GM18507 (cell line): Measurements from ENCODE around the gene SRGAP2.
"Not testable (repeated sequence)": the region's sequence is repeated elsewhere in the genome, so short reads cannot be mapped to it uniquely, and the experiment has no call there.

Experiments
- DNase-seq: peaks from one replicate; pipeline ENCODE4 v3.0.0; 2011; ENCODE audit warnings: low read depth; ENCODE audit not compliant: insufficient read length; ENCODE audit errors: extremely low spot score
- FAIRE-seq: peaks from 2 replicates; lab custom pipeline; 2011; peaks lifted over from hg19 to GRCh38; lab: Jason Lieb, UNC

Gene SRGAP2

DNA sequence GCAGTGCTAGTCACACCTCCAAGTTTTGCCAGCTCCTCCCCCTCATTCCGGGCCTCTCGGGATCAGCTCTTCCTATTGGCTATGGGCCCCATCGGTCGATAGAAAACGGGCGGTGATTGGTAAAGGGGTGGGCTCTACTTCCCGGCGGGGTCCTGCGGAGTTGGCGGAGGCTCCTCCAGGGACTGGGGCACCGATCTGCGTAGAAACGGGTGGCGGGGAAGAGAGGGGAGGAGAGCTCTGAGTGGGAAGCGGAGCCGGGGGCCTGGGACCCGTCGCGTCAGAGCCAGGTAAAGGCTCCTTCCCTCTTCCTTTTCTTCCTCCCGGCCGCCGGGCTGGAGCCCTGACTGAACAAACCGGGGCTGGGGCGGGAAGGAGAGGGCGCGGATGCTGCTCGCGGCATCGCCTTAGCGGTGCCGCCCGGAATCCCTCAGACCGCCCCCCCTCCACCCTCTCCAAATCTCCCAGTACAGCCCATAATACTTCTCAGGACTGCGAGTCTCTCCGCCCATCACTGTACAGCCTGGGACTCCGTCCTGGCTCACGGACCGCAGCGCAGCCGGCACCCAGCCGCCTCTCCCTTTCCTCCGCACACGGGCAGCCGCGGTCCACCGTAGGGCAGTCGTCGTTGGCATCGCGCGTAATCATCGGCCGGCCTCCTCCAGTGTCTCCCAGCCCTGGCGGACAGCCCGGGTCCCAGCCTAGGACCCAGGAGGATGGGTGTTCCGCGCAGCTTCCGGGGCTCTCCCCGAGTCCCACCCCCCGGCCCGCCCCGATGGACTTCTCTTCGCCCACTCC, at the start of gene SRGAP2:
Gene SRGAP2 (plus strand): TSS at position 178 of the 795 bp plus-strand sequence. CDS start 2,430 bp downstream, outside the sequence.
- not testable (repeated sequence) for DNase-seq
- FAIRE-seq: peak; percentile 62

DNA sequence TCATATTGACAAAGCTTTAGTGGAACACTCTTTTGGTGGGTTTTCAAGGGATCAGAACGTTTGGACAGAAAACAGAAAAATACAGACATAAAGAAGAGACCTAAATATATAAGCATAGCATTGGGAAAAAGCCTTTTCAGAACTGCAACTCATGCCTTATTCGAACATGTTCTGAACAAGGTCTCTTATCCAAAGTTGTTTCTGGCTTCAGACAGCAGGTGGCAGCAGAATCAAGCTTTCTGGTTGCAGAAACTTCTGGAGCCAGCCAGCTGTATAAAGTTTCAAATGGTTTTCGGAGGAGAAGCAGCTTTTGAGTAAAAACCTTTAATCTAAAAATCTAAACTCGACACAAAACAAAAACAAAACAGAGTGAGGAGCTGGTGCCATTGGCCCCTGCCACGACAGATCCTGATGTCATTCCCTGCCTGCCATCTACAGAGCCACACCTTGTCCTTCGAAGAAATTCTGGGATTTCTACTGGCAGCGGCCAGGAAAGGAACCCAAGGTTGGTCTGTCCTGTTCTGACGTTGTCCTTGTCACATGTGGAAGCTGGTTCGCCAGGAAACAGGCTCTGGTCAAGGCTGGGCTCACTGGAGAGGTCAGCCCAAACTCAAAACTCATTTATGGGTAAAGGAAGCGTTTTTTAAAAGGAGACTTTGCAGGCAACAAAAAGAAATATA, 35.9 kb upstream of the SRGAP2 start:
- FAIRE-seq: not testable (repeated sequence)

DNA sequence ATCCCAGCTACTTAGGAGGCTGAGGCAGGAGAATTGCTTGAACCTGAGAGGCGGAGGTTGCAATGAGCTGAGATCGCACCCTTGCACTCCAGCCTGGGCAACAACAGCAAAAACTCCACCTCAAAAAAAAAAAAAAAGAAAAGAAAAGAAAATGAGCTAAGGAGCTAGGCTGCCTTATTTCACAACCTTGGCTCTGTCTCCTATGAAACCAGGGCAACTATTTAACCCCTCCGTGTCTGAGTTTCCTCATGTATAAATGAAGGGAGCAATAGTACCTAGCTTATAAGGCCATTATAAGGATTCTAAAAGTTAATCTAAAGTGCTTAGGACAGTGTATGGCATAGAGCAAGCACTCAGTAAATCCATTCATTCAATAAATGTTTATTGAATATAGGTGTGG, 33.5 kb upstream of the SRGAP2 start:
- DNase-seq: not testable (repeated sequence)

More for the DNA sequence above, 35.9 kb upstream of the SRGAP2 start:
- DNase-seq: not testable (repeated sequence)

DNA sequence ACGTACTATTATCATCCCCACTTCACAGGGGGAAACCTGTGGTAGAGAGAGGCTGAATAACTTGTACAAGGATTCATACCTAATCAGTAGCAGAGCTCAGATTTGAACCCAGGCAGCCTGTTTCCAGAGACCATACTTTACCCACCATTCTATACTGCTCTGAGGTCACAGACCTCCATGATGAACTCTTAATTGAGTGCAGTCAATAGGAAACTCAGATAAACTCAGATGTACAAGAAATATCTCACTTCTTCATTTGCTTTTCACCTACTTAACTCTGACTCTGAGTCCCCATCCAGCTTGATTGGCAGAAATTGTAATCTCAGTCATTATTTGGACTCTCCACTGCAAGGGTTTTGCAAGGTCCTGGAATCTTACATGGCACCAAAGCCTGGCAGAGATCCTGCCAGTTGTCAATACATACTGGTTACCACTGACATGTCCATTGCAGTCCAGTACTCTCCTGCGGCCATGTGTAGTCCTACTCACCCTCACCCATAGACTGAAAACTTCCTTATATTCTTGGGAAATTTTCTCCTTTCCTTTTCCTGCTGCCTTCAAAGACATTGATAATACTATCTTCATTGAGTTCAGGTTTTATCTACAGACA, 30.1 kb upstream of the SRGAP2 start:
- not testable (repeated sequence) for DNase-seq, FAIRE-seq

More for the DNA sequence above, 33.5 kb upstream of the SRGAP2 start:
- FAIRE-seq: not testable (repeated sequence)

DNA sequence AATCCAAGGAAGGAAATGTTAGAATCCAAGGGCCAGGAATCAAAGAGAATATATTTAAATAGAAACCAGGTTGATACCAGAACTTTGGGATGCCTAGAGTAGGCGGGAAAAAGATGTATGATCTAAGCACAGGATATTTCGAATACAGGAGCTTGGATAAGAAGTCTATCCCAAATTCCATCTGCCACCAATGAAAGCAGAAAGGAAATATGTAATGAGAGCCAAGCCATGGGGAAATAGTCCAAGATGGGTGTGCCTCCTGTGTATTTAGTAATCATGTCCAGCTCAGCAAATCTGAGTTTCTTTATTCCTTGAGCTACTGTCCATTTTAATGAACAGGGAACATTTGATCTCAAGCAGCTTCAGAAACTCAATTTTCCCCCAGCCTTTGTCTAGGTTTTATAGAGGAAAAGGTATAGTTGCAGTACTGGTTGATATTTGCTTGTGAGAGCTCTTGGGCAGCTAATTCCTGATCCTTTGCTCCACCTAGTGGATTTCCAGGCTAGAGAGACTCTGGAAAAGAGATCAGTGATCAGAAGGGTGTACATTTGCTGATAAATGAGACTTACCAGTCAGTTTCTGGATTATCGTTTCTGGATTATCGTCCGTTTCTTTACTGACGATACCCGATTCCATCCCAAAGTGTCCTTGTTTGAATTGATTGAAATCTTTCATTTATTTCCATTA, 29.0 kb upstream of the SRGAP2 start:
- FAIRE-seq, DNase-seq: not testable (repeated sequence)

DNA sequence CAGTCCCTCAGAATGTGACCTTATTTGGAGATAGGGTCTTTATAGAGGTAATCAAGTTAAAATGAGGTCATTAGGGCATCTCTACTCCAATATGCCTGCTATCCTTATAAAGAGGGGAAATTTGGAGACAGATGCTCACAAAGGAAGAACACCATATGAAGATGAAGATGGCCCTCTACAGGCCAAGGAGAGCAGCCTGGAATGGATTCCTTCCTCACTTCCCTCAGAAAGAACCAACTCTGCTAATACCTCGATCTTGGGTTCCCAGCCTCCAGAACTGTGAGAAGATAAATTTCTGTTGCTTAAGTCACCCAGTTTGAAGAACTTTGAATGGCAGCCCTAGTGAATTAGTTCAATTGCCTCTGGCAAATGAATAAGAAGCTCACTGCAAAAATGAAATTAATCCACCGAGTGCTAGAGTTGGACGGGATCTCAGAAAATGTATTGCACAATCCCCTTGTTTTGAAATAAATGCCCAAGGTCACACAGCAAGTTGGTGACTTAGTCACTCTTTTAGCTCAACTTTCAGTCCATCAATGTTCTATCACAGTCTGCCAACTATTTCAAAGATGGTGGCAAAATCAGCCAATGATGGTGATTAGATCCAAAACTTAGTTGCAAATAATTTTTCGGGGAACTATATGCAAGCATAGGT, 27.8 kb upstream of the SRGAP2 start:
- not testable (repeated sequence) for FAIRE-seq

DNA sequence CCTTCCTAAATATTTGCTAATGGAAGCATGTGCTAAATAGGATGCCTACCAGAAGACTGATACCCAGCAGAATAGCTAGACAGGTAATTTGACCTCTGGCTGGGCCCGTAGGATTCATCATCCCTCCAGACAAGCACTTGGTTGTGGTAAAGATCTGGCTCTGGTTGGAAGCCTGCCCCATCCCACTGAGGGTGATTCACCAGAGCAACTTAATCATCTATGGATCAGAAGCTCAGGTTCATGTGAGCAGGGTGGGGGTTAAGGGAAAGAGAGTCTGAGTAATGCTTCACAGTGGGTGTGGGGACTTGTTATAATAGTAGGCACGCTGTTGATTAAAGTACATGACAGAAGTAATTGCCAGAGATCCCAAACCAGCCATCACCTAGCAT, 27.2 kb upstream of the SRGAP2 start:
- FAIRE-seq, DNase-seq: not testable (repeated sequence)

More for the DNA sequence above, 27.8 kb upstream of the SRGAP2 start:
- DNase-seq: not testable (repeated sequence)

DNA sequence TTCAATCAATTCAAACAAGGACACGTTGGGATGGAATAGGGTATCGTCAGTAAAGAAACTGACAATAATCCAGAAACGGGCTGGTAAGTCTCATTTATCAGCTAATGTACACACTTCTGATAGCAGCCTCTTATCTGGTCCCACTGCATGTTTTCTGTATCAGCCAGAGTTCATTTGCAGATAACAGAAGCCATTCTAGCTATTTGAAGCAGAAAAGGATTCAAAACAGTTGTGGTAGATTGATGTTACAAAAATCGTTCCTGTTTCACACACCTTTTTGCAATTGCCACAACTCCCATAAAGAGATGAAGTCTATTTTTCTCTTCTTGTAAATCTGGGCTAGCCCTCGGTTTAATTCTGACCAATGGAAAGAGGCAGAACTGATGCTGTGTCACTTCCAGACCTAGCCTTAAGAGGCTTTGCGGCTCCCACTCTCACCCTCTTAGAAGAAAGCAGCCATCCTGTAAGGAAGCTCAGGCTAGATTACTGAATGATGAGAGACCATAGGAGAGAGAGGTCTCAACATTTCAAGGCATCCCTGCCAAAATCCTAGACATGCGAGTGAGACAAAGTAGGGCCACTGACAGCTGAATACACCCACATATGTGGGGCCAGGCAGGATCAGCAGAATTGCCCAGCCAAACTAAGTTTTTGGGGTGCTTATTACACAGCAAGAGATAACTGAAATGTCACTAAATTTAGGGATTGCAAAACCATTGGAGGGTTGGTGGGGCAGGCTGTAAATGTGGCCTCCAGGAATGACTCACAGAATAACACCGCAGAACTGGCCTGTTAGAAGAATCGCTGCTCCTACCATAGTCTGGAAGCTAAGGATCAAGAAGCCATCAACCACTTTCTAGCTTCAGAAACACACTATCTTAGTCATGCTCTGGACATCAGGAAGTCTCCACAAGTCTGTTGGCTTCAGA, 25.0 kb upstream of the SRGAP2 start:
- DNase-seq, FAIRE-seq: not testable (repeated sequence)

DNA sequence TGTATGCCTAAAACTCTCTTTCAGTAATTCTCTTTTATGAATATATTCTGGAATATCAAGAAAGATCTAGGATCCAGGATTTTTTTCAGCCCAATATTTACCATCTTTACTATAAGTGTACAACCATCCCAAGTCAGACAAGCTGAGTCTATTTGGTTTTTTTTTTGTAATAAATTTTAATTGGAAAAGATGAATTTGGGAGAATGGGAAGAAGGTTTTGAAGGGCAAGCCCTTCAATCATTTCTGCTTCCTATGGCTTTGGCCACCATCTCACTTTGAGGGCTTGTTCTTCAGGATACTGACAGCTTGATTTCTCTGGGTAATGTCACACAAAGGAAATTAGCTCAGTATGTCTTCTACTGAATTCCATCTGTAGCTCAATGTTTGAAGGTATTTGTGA, 23.7 kb upstream of the SRGAP2 start:
- FAIRE-seq, DNase-seq: not testable (repeated sequence)

DNA sequence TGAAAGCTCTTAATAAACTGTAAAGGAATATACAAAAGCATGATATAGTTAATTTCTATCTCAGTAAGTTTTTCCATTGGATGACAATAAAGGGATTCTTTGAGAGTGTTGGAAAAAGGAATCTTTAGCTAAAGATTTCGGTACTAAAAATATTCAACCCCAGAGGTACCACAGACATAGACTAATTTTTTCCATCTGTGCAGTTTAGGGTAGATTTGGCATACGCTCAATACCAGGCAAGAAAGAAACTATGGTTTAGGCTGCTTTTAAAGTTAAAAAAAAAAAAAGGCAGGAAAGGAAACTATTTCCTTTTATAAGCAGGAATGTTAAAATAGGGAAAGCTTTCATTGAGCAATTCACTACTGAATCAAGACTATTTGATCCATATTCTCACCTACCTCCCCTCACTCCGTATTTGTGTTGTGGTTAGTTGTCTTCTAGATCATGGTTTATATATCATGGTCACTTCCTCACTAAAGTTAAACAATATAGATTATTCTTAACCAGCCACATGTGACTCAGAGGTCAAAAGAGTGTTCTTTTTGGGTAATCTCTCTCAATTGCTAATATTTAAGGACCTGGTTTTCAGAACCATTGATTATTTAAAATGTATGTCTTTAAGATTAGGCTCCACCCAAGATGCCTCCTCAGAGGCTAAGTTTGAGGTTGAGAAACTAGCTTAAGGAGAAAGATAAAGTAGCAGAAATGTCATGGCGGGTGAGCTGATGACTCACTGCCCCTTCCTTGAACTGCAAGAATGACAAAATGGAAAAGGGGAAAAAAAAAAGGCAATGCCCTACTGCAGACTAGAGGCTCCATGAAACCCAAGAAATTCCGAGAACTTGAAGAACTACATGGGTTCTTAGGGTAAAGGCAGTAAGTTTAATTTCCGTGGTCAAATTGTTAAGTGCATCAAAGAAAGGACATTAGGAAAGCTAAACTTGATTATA, 20.7 kb upstream of the SRGAP2 start:
- FAIRE-seq: not testable (repeated sequence)

DNA sequence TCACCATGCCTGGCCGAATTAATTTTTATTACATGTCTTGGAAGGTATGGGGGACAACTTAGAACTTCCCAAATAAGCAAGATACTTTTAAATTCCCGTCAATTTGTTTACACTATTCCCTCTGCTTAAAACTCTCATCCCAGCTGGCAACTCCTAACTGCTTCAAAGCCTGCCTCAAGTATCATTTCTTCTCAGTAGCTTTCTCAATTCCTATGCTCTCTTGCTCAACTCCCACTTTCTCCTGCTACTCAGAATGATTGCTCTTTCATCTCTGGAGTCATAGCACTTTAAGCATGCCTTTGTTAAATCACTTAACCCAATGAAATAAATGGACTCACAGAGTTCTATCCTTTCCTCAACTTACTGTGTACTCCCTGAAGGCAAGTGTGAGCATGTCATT, 19.6 kb upstream of the SRGAP2 start:
- not testable (repeated sequence) for DNase-seq, FAIRE-seq

More for the DNA sequence above, 20.7 kb upstream of the SRGAP2 start:
- not testable (repeated sequence) for DNase-seq

DNA sequence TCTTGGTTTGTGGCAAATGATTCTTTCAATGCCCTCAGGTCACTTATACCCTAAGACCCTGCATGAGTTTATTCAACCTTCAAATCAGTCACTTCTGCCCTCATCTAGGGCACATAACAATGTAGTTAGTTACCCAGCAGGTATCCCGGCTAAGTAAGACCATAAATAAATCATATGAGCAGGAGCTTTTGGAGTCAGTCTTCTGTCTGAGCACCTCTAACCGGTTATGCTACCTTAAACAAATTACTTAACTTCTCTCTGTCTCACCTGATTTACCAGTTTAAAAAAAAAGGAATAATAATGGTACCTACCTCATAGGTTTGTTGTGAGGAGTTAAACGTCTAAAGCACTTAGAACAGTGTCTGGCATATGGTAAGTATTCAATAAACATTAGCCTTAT, 17.6 kb upstream of the SRGAP2 start:
- FAIRE-seq, DNase-seq: not testable (repeated sequence)

DNA sequence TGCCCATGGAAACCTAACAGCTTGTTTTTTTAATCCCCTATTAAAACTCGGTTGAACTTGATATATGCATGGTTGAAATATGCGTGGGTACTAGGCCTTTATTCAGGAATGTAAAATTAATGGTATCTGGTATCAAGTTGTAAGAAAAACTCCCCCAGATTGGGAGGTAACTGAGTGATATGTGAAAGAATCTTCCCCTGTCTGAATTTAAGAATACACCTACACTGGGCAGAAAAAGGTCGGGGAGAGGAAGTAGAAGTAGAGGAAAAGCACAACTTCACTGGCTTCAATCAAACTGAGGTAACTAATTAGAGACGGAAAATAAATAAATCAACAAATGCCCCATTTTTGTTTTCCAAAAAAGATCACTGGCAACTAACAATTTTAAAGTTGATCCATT, 16.5 kb upstream of the SRGAP2 start:
- not testable (repeated sequence) for DNase-seq, FAIRE-seq

DNA sequence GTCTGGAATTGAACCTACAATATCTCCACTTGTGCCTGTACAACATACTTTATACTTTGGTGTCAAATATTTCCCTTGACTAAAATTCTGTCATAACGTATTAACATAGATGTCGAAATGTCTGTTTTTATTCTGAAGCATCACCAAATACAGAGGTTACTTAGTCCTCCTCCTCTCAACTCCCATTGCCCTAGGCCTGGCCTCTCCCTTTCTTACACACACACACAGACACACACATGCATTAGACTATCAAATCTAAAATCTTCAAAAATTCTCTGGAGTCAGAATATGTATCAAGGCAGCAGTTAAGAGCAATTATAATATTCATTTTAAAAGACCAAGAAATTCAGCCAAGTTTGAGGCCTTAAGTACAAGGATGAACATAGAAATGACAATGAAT, 8.2 kb upstream of the SRGAP2 start:
- FAIRE-seq: not testable (repeated sequence)

DNA sequence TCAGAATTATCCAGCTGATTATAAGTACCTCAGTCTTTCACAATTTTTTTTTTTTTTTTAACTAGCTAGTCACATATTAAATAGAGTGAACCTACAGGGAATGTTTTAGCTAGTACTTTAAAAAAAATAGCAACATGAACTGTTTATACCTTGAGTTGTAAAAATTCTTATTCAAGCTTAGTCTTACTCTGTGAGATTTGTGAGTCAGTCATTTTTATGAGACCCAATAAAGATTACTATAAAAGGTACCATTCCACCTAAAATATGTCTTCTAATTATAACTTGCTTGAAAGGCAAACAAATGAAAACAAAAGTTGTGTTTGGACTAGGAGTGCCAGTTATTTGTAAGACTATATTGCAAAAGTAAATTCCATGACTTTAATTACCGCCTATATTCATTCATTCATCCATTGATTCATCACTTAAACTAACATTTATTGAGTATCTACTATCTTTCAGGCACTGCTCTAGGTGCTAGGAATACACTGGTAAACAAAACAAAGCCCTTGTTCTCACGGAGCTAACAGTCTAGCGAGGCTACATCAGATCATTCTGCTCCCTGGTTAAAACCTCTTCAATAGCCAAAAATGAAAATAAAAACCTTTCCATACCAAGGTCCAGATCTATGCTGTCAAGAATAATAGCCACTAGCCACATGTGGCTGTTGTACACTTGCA, 6.5 kb upstream of the SRGAP2 start:
- not testable (repeated sequence) for DNase-seq, FAIRE-seq

More for the DNA sequence above, 8.2 kb upstream of the SRGAP2 start:
- DNase-seq: not testable (repeated sequence)

DNA sequence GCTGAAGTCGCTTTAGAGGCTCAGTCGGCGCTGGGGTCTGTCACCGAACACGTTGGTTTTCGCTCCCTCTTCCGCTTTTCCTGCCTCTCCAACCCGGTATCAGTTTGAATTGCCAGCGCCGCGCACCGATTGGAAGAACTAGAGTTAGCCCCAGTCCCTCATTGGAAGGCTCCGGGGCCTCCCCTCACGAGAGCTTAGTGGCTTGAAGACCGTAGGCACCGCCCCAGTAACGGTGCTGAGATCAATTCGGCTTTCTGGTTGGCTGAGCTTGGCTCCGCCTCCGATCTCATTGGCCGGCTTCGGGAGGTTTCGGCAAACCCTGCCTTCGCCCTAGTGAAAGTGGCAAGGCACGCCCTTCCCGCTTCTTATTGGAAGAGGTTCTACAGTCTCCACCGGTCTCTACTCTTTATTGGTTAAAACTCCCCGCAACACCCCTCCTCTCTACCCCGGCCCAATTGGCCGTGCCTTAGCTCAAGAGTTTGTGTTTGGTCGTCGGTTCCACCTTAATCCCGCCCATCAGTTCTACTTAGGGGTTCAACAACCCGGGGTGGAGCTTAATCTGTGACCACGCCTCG, 465 bp upstream of the SRGAP2 start, which contains the start of gene FAM72A:
Gene FAM72A (minus strand): TSS at position 51 of the 575 bp plus-strand sequence. CDS start 814 bp downstream, outside the sequence.
- DNase-seq, FAIRE-seq: not testable (repeated sequence)
